Measurements from ENCODE around the gene SLC9A3. TPM values are rescaled to one million over a fixed set of nuclear protein-coding genes. Genes with fewer than 3 reads are reported as not detected.

Gene SLC9A3
- total RNA-seq, 1 donor, result 1.8 TPM

DNA sequence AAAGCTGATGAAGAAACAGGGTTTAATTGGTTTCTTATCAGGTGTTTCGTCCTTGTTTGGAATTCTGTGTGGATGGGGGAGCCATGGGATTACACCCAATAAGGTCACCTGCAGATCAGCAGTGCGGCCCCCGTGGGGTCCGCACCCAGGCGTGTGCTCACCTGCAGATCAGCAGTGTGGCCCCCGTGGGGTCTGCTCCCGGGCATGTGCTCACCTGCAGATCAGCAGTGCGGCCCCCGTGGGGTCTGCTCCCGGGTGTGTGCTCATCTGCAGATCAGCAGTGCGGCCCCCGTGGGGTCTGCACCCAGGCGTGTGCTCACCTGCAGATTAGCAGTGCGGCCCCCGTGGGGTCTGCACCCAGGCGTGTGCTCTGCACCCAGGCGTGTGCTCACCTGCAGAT lies 46.2 kb upstream of the SLC9A3 start:
- no peak for DNase-seq (ENCODE audit: low read depth)
- TF ChIP-seq, protein P1, sequence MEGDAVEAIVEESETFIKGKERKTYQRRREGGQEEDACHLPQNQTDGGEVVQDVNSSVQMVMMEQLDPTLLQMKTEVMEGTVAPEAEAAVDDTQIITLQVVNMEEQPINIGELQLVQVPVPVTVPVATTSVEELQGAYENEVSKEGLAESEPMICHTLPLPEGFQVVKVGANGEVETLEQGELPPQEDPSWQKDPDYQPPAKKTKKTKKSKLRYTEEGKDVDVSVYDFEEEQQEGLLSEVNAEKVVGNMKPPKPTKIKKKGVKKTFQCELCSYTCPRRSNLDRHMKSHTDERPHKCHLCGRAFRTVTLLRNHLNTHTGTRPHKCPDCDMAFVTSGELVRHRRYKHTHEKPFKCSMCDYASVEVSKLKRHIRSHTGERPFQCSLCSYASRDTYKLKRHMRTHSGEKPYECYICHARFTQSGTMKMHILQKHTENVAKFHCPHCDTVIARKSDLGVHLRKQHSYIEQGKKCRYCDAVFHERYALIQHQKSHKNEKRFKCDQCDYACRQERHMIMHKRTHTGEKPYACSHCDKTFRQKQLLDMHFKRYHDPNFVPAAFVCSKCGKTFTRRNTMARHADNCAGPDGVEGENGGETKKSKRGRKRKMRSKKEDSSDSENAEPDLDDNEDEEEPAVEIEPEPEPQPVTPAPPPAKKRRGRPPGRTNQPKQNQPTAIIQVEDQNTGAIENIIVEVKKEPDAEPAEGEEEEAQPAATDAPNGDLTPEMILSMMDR (IDR thresholded peaks at IDR 0.05; ENCODE audit: insufficient read depth, low read length), result no peak
- no peak overlapping the region for H3K4me3 ChIP-seq (ENCODE audit: low read depth, low read length)

DNA sequence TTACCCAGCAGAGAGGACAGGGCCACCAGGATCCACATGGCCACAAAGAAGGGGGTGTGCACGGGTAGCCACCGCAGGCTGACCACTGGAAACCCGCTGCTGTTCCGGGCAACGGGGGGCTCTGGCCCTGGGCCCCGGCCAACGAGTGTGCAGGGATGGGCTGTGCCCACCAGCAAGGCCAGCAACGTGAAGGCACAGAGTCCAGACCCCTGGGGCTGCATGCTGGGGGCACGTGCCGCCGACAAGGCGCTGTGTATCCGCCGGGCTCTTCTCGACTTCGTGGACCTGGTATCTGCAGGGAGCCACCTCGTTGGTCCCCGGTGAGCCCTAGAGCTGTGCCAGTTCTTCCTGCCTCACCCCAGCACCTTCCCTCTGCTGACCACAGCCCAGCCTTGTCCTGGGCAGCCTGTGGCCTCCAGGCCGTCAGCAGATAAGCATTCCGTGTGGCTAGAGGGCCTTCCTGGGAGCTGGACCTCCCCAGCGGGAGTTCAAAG lies 45.7 kb upstream of the SLC9A3 start:
- TF ChIP-seq, protein P1 (IDR thresholded peaks at IDR 0.05; ENCODE audit: insufficient read depth, low read length), result no peak
- H3K4me3 ChIP-seq (ENCODE audit: low read depth, low read length), result no peak overlapping the region
- no peak for DNase-seq (ENCODE audit: low read depth)

DNA sequence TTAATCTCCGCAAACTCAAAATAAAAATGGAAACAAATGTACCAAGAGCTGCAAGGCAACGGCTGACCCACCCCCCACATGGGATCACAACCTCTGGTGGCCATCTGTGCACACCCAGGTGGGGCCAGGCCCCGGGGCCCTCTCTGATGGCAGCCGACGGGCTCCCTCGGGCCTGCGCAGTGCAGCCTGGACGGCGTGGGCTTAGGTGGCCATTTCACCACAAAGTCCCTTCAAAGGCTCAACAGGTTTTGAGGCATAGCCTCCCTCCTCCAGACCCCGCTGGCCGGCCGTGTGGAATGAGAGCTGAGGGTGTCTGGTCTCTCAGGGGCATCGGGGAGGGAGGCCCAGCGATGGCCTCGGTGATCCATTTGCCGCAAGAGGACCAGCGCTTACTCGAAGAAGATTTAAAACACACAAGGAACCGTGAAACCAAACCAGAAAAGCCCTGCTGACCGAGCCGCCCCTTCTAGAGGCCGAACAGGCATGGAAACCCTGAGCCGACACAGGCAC lies 45.2 kb upstream of the SLC9A3 start:
- H3K4me3 ChIP-seq (ENCODE audit: low read depth, low read length), result no peak overlapping the region
- TF ChIP-seq, protein P1 (IDR thresholded peaks at IDR 0.05; ENCODE audit: insufficient read depth, low read length), result no peak
- no peak for DNase-seq (ENCODE audit: low read depth)

DNA sequence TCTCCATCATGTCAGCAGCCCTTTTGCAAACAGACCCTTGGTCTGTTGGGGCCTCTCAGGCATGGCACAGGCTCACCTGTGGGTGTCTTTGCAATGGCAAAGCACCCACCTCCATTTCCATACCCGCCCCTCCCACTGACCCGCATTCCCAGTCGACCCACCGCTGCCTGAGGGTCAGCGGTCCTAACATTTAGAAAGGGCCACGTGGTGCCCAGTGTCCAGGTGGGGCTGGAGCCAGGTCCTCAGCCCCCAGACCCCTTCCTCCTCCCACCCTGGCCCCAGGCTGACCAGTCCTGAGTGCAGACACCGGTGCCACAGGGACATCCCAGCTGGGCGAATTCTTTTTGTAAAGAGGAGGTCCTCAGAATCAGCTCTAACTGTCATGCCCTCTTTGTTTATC lies 44.6 kb upstream of the SLC9A3 start:
- no peak overlapping the region for H3K4me3 ChIP-seq (ENCODE audit: low read depth, low read length)
- TF ChIP-seq, protein P1 (IDR thresholded peaks at IDR 0.05; ENCODE audit: insufficient read depth, low read length), result no peak
- DNase-seq (ENCODE audit: low read depth), result no peak

DNA sequence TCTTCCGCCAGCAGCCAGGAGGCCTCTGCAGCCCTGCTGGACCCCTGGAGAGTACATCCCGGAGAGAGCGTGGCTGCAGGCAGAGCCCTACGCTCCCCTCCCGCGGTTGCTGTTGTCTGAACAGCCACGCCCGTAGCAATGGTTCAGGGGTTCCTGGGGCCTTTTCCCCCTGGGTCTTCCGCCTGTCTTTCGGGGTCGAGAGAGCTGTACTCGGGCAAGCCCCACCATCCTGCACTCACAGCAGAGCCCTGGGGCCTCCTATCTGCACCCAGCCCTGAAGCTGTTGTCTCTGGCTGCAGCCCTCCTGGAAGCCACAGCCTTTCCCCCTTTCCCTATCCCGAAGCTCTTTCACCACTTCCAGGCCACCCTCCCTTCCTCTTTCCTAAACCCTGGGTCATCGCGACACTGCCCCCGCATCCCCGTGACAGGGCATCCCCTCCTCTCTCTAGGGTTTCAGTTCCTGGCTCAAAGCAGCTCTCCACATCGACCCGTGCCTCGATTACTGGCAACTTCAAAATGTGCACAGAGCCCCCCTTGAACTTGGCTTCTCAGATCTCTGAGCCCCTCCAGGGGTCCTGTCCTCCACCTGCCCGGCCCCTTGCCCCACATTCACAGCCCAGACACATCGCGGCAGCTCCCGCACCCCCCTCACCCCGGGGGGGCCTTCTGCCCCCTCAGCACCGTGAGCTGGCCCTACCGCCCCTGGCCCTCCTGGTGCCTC lies 44.0 kb upstream of the SLC9A3 start:
- H3K4me3 ChIP-seq (ENCODE audit: low read depth, low read length), result no peak overlapping the region
- no peak for DNase-seq (ENCODE audit: low read depth)
- TF ChIP-seq, protein P1 (IDR thresholded peaks at IDR 0.05; ENCODE audit: insufficient read depth, low read length), result no peak

DNA sequence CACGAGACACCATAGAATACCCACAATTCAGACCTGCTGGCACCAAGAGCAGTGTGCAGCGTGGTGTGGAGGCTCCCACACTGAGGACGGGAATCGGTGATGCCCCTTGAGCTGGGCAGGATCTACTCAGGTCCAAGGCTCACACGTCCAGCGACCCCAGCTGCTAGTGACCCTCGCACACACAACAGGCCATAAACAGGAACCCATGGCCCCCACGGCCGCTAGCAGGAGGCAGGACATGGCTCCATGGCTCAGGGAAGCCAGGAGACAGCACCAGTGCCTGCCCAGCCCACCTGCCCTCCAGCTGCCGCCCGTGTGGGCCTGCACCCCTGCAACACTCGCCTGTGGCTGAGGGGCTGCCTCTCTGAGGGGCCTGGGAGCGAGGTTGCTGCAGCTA lies 43.4 kb upstream of the SLC9A3 start:
- TF ChIP-seq, protein P1 (IDR thresholded peaks at IDR 0.05; ENCODE audit: insufficient read depth, low read length), result no peak
- H3K4me3 ChIP-seq (ENCODE audit: low read depth, low read length), result no peak overlapping the region
- no peak for DNase-seq (ENCODE audit: low read depth)
